GM21528 (cell line): ENCODE data around the gene PTPRE.

Experiments
- ATAC-seq: cut with Tn5 transposase; IDR thresholded peaks from one replicate; pipeline ENCODE4 v1.9.1; 2021; ENCODE audit warnings: mild to moderate bottlenecking, moderate library complexity; ENCODE audit not compliant: unreplicated experiment, low FRiP score

The PTPRE gene

DNA sequence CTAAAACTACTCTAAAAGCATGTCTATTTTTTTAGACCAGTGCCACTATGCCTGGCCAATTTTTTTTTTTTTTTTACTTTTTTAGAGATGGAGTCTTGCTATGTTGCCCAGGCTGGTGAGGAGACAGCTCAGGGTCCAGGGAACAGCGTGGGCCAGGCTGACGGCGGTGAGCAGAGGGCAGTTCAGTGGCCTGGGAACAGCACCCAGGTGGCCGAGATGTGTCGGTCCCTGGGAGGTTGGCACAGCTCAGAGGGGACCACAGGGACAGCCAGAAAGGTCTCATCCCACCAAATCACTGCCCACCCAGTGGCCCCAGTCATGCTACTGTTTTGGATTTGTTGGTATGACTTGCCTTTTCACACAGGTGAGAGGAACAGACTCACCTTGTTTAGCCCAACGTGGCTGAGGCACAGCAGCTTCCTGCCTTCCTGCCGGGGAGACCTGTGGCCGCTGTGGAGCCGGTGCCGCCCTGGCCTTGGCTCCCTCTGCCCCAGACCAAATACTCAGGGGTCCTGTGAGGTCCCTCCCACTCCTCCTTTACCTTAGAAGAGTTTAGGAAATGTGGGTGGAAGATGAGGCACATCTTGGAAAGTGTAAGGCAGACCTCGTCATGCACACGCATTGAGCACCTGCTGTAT, 109.6 kb downstream of the PTPRE start:
- ATAC-seq: no peak

DNA sequence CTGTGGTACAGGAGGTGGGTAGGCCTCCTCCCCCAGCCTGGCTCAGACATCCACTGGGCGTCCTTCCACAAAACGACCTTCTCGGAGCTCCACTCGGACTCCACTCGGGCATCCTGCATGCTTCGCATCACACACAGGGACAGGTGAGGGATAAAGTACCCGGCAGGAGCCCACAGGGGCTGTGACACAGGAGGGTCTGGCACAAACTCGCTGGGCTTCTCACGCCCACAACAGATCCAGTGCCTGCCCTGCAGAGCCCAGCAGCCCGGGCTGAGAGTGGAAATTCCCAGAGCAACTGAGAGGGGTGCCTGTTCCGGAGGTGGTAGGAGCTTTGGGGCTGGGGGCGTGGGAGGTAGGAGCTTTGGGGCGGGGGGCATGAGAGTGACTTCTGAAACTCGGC, 110.9 kb downstream of the PTPRE start:
- no peak for ATAC-seq

DNA sequence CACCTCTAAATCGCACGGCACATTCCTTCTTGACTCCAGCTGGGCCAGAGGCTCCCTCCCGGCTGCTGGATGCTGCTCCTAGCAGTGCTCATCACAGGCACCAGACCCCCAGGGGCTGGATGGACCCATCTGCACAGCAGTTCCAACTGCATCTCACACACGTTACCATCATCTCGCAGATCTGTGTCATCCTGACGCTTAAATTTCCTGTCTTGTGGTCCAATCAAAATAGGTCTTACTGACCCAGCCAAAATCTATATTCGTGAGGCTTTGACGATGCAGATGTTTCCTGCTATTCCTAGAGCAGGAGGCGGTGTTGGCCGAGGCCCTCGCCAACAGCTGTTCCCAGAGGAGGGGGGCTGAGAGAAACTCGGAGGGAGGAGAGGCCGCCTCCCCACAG, 111.3 kb downstream of the PTPRE start:
- no peak for ATAC-seq

DNA sequence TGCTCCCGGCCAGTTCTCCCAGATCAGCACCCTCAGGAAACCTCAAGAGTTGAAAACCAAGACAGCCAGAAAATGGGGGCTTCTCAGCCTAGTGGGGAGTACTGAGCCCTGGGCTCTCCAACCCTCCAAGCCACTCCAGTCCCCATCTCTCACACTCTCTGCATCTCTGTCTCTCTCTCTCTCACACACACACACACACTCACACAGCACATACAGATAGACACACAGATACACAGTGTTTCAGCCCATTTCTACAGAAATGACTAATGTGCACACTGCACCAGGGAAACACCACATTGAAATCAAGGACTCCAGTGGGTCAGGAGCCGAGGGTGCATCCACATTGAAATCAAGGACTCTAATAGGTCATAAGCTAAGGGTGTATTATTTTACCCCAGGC, 111.8 kb downstream of the PTPRE start:
- no peak for ATAC-seq

DNA sequence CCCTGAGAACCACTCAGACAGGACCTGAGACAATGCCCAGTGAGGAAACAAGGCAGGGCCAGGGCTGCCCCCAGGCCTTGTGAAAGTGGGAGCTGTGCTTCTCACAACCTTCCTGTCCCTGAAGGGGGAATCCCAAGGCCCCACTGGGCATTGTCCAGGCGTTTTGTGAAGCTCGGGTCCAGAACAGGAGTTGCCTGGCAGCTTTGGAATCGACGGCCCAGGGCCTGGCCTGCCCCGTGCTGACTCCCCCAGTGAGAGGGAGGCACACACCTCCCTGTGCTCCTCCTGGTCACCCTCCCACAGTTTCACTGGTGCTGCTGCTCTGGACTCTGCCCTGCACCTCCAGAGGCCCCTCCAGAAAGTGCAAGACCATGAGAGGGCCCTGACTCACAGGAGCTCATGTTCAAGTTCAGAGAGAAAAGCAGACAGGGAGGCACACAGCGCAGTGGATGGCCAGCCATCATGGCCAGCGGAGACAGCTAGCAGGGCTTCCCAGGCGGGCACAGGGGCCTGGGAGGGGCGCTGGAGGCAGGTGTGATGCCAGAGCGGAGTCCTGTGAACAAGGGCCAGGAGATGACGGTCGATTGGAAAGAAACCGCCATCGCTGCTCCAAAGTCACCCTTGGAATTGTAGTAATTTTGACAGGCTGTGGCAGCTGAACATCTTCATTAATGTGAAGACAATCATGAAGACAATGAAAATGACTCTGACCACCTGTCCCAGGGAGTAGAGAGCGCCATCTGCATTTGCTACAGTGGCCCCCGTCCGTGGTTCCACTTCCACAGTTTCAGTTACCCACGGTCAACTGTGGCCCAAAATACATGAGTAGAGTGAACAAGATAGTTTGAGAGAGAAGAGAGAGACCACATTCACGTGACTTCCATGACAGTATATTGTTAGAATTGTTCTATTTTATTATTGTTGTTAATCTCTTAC, 115.6 kb downstream of the PTPRE start:
- no peak for ATAC-seq

DNA sequence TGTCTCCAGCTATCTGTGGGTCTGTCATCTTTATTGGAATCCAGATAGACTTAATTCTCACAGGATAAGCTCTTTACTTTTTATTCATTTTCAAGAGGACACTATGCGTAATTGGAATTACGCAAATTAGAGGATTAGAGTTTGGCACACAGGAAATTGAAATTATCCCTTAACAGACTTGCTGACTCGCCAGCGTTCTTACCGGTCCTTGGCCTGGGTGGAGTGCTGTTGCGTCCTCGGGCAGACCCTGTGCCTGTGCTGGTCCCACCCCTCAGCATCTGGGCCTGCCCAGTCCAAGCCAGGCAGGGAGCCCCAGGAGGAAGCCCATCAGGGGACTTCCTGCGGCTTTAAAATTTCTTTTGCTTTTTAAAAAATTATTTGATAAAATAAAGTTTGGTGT, 117.5 kb downstream of the PTPRE start:
- ATAC-seq: no peak

DNA sequence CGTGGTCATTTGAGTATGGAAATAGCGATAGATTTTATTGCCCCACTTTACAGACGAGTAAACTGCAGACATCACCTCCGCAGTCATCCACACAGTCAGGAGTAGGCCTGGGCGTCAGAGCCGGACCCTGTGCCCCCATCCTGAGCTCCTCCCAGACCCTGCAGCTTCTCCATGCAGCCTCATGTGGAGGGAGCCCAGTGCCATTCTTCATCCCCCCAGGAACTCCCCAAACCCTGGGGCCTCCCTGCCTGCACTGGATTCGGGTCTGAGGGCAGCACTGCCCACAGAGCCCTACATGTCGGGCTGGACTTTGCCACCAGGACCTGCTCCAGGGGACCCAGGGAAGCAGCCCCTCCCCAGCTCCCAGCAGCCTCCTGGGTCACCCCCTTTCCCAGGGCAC, 118.5 kb downstream of the PTPRE start:
- ATAC-seq: no peak

DNA sequence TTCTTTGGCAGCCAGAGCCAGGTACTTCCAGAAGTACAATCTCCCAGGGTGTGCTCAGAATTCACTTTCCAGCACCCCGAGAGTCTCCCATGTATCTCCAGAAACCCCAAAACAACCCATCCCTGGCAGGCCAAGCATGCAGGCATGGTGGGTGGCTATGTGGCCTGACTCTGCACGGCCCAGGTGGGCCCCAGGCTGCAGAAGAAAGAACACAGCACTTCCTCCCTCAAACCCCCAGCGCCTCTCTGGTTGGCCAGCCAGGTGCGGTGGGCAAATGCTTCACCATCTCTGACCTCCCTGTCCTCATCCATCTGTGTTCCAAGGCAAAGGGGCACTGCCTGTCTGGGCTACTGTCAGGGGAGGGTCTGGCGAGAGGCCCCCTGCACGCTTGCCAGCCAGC, 119.0 kb downstream of the PTPRE start:
- ATAC-seq: no peak

DNA sequence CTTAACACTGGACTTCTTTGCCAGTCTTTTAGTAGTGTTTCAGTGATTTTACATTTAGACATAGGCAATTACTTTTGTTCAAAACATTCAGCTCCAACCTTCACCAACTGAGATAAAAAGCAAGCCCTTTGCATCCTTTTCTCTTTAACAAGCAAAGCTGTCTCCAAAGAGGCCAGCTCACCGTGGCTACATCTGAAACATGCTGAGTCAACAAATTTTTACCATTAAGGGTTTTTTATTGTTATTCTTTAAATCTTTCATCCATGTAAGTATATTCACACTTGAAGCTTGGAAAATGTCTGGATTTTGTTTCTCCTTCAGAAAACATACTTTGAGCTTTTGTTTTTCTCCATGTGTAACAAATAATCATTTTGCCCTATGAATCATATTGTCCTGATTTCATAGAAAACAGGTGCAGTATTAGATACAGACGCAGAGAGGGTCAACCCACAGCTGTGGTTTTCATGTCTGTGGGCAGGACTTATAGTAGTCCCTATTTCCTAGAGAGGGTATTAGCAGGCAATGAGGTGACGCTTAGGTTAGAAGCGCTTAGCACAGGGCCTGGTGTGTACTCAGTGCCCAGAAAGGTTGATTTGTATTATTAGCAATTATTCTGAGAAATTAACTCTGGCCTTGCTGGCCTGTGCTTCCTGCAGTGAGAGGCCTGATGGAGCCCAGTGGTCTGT, 119.9 kb downstream of the PTPRE start:
- no peak for ATAC-seq

DNA sequence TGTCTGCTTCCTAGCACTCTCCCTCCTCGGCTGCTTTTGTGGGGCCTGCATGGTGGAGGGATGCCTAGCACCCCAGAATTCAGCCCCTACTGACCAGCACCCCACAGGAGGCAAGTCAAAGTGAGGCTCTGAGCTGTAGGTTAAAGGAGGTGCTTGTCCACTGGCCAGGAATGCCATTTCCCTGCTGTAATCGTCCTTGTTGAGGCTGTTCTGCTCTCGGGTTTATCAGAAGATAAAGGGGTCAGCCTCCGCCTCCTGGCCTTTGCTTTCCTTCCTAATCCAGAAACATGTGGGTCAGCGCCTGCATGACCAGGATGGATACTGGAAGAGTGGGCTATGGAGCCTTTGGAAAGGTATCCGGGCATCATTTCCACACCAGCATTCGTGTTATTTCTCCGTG, 120.4 kb downstream of the PTPRE start:
- no peak for ATAC-seq

DNA sequence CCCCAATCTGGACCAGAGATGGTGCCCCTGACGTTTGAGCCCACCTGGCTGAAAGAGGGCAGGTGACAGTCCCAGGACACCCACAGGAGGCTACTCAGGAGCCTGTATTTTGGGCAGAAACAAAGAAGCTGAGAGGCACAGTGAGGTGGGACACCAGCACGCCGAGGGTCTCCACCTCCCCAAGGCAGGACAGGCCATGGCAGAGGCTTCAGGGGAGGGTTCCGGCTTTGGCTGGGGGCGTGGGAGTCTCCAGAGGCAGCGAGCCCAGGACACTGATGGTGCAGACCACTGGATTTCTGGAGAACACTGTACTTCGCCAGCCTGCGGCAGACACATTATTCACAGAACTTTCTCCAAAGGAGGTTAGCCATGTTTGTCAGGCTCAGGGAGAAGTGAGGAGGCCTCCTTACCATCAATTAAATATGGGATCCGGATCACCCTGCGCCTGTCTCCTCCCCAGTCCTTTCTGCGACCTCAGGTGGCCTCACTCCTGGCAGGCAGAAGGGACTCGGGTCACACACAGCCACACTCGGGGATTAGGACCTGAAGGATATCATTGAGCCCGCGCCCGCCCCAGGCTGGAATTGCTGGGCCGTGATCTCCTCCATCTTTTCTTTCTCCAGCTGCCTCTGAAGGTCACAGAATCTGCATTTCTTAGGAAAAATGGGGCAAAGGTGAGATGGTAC, 121.1 kb downstream of the PTPRE start:
- no peak for ATAC-seq

DNA sequence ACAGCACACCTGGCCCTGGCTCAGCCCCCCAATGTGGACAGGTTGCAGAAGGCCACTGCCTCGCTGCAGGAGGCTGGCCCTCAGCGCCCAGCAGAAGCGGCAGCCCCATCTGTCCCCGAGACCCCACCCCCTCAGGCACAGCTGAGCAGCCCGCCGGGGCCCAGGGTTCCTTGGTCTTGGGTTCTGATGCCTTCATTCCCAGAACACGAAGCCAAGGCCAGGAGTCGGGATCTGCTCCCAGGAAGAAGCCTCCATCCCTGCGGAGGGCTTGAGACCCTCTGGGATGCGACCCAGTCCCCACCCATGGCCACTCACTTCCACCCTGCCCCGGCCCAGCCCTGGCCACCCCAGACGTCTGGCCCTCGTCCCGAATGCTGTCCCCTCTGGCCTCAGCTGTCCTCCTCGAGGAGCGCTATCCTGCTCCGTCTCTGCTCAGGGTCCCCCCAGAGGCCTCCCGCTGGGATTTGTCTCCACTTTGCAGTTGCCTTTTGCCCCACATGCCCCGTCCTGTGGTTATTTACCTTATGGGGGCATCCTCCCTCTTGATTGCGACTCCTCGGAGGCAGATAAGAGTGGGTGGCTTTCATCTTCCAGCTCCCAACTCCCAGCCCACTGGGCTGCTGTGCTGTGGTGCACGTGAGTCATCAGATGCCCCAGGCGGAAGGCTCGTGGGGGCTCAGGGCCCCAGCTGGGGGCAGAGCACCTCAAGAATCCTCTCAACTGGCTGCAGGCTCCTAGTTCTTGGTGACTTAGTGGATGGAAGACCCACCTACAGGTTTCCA, 121.8 kb downstream of the PTPRE start:
- ATAC-seq: no peak

DNA sequence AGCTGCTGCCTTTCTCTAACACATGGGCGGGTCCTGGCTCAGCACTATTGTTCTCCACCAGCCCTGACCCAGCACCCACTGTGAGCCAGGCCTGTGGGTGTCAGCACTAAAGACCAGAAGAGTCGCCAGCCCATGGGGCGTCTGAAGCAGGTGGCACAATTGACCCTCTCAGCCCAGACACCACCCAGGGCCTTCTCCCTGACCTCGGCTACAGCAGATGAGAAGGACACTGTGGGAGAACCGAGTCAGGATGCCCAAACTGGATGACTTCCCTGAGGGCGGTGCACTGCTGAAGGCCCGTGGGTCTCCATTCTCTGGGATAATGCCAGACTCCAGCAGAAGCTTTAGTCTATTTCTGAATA, 122.4 kb downstream of the PTPRE start:
- ATAC-seq: no peak

DNA sequence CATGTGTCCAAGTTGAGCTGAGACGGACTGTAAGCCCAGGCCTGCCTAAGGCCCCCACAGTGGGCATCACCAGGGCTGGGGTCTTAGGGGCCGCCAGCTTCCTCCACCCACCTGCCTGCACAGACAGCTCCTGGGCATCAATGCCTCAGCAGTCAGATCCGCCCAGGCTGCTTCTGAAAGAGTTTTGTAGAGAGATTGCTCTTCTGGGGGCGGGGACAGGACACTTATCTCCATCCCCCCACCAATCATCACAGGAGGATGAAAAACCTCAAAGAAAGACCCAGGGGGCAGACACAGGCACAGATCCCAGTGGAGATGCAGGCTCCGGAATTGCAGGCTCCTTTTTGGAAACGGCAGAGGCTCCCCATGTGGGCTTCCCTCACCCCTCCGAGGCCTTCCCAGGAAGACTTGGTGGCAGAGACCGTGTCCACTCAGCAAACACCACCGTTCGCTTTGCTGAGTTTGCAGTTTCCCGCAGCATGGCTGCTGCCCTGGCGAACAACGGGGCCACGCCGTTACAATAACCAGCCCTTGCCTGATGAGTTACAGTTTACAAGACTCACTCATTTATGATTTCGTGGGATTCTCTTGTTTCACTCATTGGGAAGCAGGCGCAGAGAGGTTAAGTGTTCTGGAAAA, 122.9 kb downstream of the PTPRE start:
- ATAC-seq: no peak

DNA sequence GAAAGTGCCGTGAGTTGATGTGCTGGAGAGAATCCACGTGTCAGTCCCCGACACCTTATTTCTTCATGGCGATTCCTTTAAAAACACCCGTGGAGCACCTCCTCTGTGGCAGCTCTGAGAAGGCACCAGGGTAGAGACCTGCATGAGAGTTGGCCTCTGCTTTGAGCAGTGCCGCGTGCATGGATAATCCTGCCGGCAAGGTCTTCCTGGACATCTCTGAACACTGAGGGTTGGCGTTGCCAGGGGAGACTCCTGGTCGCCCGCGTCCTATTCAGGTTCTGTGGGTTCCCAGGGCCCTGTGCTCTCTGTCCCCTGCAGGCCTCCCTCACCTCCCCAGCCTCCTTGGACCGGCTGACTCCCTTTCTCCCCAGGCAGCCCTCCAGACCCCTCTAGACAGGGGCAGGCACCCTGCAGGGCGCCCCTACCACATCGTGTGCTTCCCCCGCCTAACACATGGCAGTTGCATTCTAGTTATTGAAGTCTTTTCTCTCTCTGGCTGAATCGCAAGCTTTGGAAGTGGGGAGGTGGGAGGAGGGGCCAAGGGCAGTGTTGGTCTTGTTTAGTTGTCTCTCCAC, 123.7 kb downstream of the PTPRE start:
- ATAC-seq: no peak

DNA sequence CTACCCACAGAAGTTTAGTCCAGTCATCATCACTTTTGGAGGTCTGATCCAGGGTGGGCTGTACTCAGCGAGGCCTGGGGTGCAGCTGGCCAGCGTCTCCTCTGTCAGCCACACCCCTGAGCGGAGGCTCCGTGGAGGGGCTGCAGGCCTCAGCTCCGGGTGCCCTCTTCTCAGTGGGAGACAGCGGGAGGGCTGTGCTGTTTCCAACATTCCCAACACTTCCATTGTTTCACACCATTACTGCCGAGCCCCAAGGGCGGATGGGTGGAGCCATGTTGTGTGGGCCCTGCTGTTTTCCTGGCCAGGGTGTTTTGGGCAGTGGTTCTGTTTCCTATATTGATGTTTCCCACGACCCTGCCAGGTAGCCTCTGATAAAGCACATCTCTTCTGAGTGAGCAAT, 124.3 kb downstream of the PTPRE start:
- no peak for ATAC-seq

DNA sequence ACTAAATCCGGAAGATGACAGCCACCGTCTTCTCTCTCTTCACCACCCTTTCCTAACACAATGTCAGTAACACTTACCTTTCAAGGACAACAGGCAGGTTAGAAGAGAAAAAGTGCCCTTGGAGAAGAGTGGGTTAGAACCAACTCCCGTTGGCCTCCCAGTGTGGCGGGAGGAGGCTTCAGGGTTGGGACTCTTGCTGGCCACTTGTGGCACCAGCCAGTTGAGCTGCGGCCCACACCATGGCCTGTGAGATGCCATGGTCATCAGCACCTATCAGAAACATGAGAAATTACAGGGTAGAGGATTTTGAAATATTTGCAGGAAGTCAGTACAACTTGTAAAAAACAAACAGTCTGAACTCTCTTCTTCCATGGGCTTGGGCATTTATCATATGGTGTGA, 125.6 kb downstream of the PTPRE start:
- ATAC-seq: no peak

DNA sequence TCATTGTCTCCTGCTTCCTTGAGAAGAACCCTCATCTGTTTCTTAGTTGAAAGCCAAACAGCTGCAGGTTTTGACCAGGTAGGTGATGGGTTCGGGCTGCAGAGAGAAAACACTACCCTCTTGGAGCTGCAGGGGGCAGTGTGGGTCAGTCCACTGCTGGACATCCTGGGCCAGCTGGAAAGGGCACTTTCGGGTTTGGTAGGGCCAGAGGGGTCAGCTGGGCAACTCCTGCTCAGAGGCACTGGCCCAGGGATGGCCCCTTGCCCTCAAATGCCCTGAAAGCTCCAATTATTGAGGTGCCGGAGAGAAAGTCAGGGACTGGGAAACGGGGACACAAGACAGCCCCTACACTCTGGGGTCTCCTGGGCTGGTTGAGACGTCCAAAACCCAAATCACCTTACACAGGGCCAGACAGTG, 128.7 kb downstream of the PTPRE start:
- no peak for ATAC-seq

DNA sequence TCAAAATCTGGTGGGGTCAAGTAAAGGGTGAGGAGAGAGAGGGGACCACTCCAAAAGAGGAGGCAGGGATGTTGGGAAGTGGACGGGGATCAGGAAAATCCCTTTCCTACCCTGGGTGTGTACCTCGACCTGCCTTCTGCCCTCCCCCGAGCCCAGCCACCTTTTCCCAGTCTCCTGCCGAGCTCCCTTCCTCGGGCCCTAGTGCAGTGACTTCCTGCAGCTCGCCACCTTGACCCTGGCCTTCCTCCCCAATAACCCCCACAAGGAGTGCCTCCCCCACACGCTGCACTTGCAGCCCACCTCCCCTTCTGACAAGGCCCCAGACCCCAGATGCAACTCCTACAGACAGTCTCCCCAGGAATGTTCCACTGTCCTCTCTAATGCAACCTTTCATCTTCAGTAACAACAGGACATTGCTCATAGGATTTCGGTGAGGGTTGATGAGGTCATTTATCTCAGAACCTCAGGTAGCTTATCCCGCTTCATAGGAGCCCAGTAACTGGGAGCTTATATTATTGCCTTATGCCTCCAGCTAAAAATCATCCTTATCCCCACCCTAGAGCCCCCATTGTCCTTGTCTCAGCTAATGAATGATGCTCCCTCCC, 129.2 kb downstream of the PTPRE start:
- no peak for ATAC-seq
